ENCODE results near the gene ILDR1. TPM values are rescaled to one million over a fixed set of nuclear protein-coding genes. Genes with fewer than 3 reads are reported as not detected.
A peak's percentile ranks its signal among the peaks of the same experiment; 100 is the strongest.

ILDR1 gene
- total and polyA plus RNA-seq, 10 of the 15 experiments (the other 5 are each of a cell fraction or from before 2014, with no cell fraction given) = 1.3 to 12.0 (median 7.0) TPM

- peak; percentile 12; the same call in 1 of the 2 replicates for TF ChIP-seq ATF2 (IDR thresholded peaks at IDR 0.05; ENCODE audit: low read length)
- 0 out of 2 replicates have a peak, but pooled peaks have one; percentile 27 for TF ChIP-seq CBX5 (IDR thresholded peaks at IDR 0.05; ENCODE audit: low read depth)
- TF ChIP-seq SIN3A (IDR thresholded peaks at IDR 0.05; ENCODE audit: low read depth, low read length) = no peak
- TF ChIP-seq ZNF384 (IDR thresholded peaks at IDR 0.05; ENCODE audit: borderline replicate concordance, low read depth, low read length) = 0 out of 2 replicates have a peak, but pooled peaks have one; percentile 41
- TF ChIP-seq ZBTB4 (CRISPR knock-in tag; IDR thresholded peaks at IDR 0.05) = no peak
- TF ChIP-seq USF1 (IDR thresholded peaks at IDR 0.05; ENCODE audit: borderline replicate concordance, extremely low read length, insufficient read depth, low read depth, low read length) = no peak
- no peak for TF ChIP-seq CBX3 (IDR thresholded peaks at IDR 0.05; ENCODE audit: borderline replicate concordance, low read depth)
- no peak for TF ChIP-seq EED (IDR thresholded peaks at IDR 0.05; ENCODE audit: low read depth)
- no peak for TF ChIP-seq KLF5 (IDR thresholded peaks at IDR 0.05; ENCODE audit: partially characterized antibody)
- TF ChIP-seq ZBTB33 (IDR thresholded peaks at IDR 0.05) = no peak
- TF ChIP-seq TAF1 (IDR thresholded peaks at IDR 0.05; ENCODE audit: borderline replicate concordance, low read depth, low read length) = no peak
- TF ChIP-seq TCF3 (IDR thresholded peaks at IDR 0.05; ENCODE audit: borderline replicate concordance, insufficient read depth, low read depth, low read length) = no peak
- peak; percentile 27; the same call in 1 of the 2 replicates for TF ChIP-seq ZNF207 (IDR thresholded peaks at IDR 0.05; ENCODE audit: borderline replicate concordance)
- no peak for TF ChIP-seq RFX5 (IDR thresholded peaks at IDR 0.05; ENCODE audit: low read depth, low read length)
- no peak for TF ChIP-seq CUX1 (IDR thresholded peaks at IDR 0.05; ENCODE audit: insufficient replicate concordance, low read depth, low read length)
- no peak for TF ChIP-seq SMAD1 (IDR thresholded peaks at IDR 0.05; ENCODE audit: low read depth, partially characterized antibody)
- no peak for TF ChIP-seq KDM1A (IDR thresholded peaks at IDR 0.05; ENCODE audit: borderline replicate concordance)
- TF ChIP-seq SMC3 (IDR thresholded peaks at IDR 0.05; ENCODE audit: borderline replicate concordance, low read length) = no peak; the same call in 1 of the 2 replicates
Observed at GRCh38 chr3:122003112-122003511, 18.9 kb downstream of the ILDR1 start (continued).
